ENCODE data around the gene NR2F1-AS1. TPM values are rescaled to one million over a fixed set of nuclear protein-coding genes. Genes with fewer than 3 reads are reported as not detected.
A peak's percentile ranks its signal among the peaks of the same experiment; 100 is the strongest.

Gene NR2F1-AS1
- total RNA-seq, 2 experiments from 2014 or later, result not detected

- ChIA-PET CTCF (no interaction called here), POLR2A (no interaction called here)
- no peak for DNase-seq
- peaks cover 18% of the 10 kb centered on the region for H3K36me3 Mint-ChIP-seq (ENCODE audit: low read depth)
- no peak overlapping the region for H3K27ac Mint-ChIP-seq
- no peak overlapping the region for H3K4me3 Mint-ChIP-seq
- H3K9me3 Mint-ChIP-seq (ENCODE audit: insufficient read depth), result peaks cover 5% of the 10 kb centered on the region
- no peak for ATAC-seq
- peaks cover 80% of the 10 kb centered on the region for H3K27me3 Mint-ChIP-seq (ENCODE audit: low read depth)
- peaks cover 6% of the 10 kb centered on the region for H3K4me1 Mint-ChIP-seq (ENCODE audit: low read depth)
These were observed 12.6 kb upstream of the NR2F1-AS1 start for GRCh38 chr5:93593476-93594131.

- POLR2A ChIA-PET, result no interaction called here
- Mint-ChIP-seq H3K9me3 (ENCODE audit: insufficient read depth) (peaks cover 5% of the 10 kb centered on the region), H3K27me3 (ENCODE audit: low read depth) (peaks cover 82% of the 10 kb centered on the region), H3K27ac (no peak overlapping the region), H3K4me1 (ENCODE audit: low read depth) (peaks cover 10% of the 10 kb centered on the region), H3K36me3 (ENCODE audit: low read depth) (peaks cover 20% of the 10 kb centered on the region), H3K4me3 (no peak overlapping the region)
- no peak for ATAC-seq
- CTCF ChIA-PET, result no interaction called here
- DNase-seq, result no peak
These were observed 11.9 kb upstream of the NR2F1-AS1 start for GRCh38 chr5:93592883-93593282.

GRCh38 chr5:93591323-93591945 lies 10.4 kb upstream of the NR2F1-AS1 start:
- no peak overlapping the region for H3K4me3 Mint-ChIP-seq
- CTCF ChIA-PET, result interaction anchor here (1.3 kb wide), 1 partner anchor 16 kb away, joined by 4 read pairs; no protein-coding TSS in a partner anchor
- no peak for DNase-seq
- POLR2A ChIA-PET, result no interaction called here
- peaks cover 15% of the 10 kb centered on the region for H3K4me1 Mint-ChIP-seq (ENCODE audit: low read depth)
- no peak for ATAC-seq
- no peak overlapping the region for H3K27ac Mint-ChIP-seq
- peaks cover 11% of the 10 kb centered on the region for H3K9me3 Mint-ChIP-seq (ENCODE audit: insufficient read depth)
- peaks cover 26% of the 10 kb centered on the region for H3K36me3 Mint-ChIP-seq (ENCODE audit: low read depth)
- H3K27me3 Mint-ChIP-seq (ENCODE audit: low read depth), result peaks cover 83% of the 10 kb centered on the region

GRCh38 chr5:93590493-93590892 lies 9.5 kb upstream of the NR2F1-AS1 start:
- H3K4me3 Mint-ChIP-seq, result no peak overlapping the region
- DNase-seq (no peak), ATAC-seq (no peak)
- peaks cover 83% of the 10 kb centered on the region for H3K27me3 Mint-ChIP-seq (ENCODE audit: low read depth)
- ChIA-PET POLR2A (no interaction called here), CTCF (no interaction called here)
- peaks cover 20% of the 10 kb centered on the region for H3K4me1 Mint-ChIP-seq (ENCODE audit: low read depth)
- peaks cover 6% of the 10 kb centered on the region for H3K9me3 Mint-ChIP-seq (ENCODE audit: insufficient read depth)
- no peak overlapping the region for H3K27ac Mint-ChIP-seq
- peaks cover 23% of the 10 kb centered on the region for H3K36me3 Mint-ChIP-seq (ENCODE audit: low read depth)

GRCh38 chr5:93589829-93590215 lies 8.8 kb upstream of the NR2F1-AS1 start:
- Mint-ChIP-seq H3K9me3 (ENCODE audit: insufficient read depth) (peaks cover 6% of the 10 kb centered on the region), H3K27ac (no peak overlapping the region), H3K27me3 (ENCODE audit: low read depth) (peaks cover 79% of the 10 kb centered on the region), H3K36me3 (ENCODE audit: low read depth) (peaks cover 18% of the 10 kb centered on the region), H3K4me1 (ENCODE audit: low read depth) (peaks cover 18% of the 10 kb centered on the region), H3K4me3 (no peak overlapping the region)
- CTCF ChIA-PET, result interaction anchor here (0.9 kb wide), 1 partner anchor 18 kb away, joined by 3 read pairs; no protein-coding TSS in a partner anchor
- ATAC-seq (no peak), DNase-seq (no peak)
- POLR2A ChIA-PET, result no interaction called here

GRCh38 chr5:93589152-93589828 lies 8.3 kb upstream of the NR2F1-AS1 start:
- DNase-seq (no peak), ATAC-seq (no peak)
- CTCF ChIA-PET, result interaction anchor here (0.9 kb wide), 1 partner anchor 18 kb away, joined by 3 read pairs; no protein-coding TSS in a partner anchor
- POLR2A ChIA-PET, result no interaction called here
- H3K36me3 Mint-ChIP-seq (ENCODE audit: low read depth), result peaks cover 18% of the 10 kb centered on the region
- H3K4me1 Mint-ChIP-seq (ENCODE audit: low read depth), result peaks cover 18% of the 10 kb centered on the region
- peaks cover 76% of the 10 kb centered on the region for H3K27me3 Mint-ChIP-seq (ENCODE audit: low read depth)
- peaks cover 6% of the 10 kb centered on the region for H3K9me3 Mint-ChIP-seq (ENCODE audit: insufficient read depth)
- H3K27ac Mint-ChIP-seq, result peak overlapping the region; percentile 35
- peak overlapping the region; percentile 20 for H3K4me3 Mint-ChIP-seq

GRCh38 chr5:93588352-93589151 lies 7.5 kb upstream of the NR2F1-AS1 start:
- CTCF ChIA-PET, result no interaction called here
- H3K27ac Mint-ChIP-seq, result peak overlapping the region; percentile 35
- peak overlapping the region; percentile 22 for H3K4me3 Mint-ChIP-seq
- peaks cover 20% of the 10 kb centered on the region for H3K4me1 Mint-ChIP-seq (ENCODE audit: low read depth)
- POLR2A ChIA-PET, result no interaction called here
- no peak for ATAC-seq
- DNase-seq, result no peak
- H3K9me3 Mint-ChIP-seq (ENCODE audit: insufficient read depth), result peaks cover 6% of the 10 kb centered on the region
- H3K27me3 Mint-ChIP-seq (ENCODE audit: low read depth), result peaks cover 73% of the 10 kb centered on the region
- H3K36me3 Mint-ChIP-seq (ENCODE audit: low read depth), result peaks cover 15% of the 10 kb centered on the region

- Mint-ChIP-seq H3K9me3 (ENCODE audit: insufficient read depth) (peaks cover 6% of the 10 kb centered on the region), H3K4me1 (ENCODE audit: low read depth) (peaks cover 21% of the 10 kb centered on the region), H3K27me3 (ENCODE audit: low read depth) (peaks cover 67% of the 10 kb centered on the region), H3K27ac (peak overlapping the region; percentile 66), H3K36me3 (ENCODE audit: low read depth) (peaks cover 13% of the 10 kb centered on the region), H3K4me3 (peak overlapping the region; percentile 38)
- POLR2A ChIA-PET, result no interaction called here
- ATAC-seq (no peak), DNase-seq (no peak)
- CTCF ChIA-PET, result no interaction called here
These were observed 6.8 kb upstream of the NR2F1-AS1 start for GRCh38 chr5:93587597-93588351.

GRCh38 chr5:93586736-93587596 lies 5.9 kb upstream of the NR2F1-AS1 start:
- peaks cover 21% of the 10 kb centered on the region for H3K4me1 Mint-ChIP-seq (ENCODE audit: low read depth)
- H3K9me3 Mint-ChIP-seq (ENCODE audit: insufficient read depth), result peaks cover 6% of the 10 kb centered on the region
- ChIA-PET POLR2A (interaction anchor here (0.5 kb wide), 1 partner anchor 75 kb away, joined by 3 read pairs; no protein-coding TSS in a partner anchor), CTCF (interaction anchor here (0.7 to 2.4 kb wide), 4 partner anchors 8 to 214 kb away, joined by 3 to 8 read pairs (median 4); no protein-coding TSS in a partner anchor)
- DNase-seq (no peak), ATAC-seq (no peak)
- H3K36me3 Mint-ChIP-seq (ENCODE audit: low read depth), result peaks cover 13% of the 10 kb centered on the region
- no peak overlapping the region for H3K27ac Mint-ChIP-seq
- peaks cover 63% of the 10 kb centered on the region for H3K27me3 Mint-ChIP-seq (ENCODE audit: low read depth)
- peak overlapping the region; percentile 38 for H3K4me3 Mint-ChIP-seq

GRCh38 chr5:93585767-93586385 lies 4.9 kb upstream of the NR2F1-AS1 start:
- H3K36me3 Mint-ChIP-seq (ENCODE audit: low read depth), result peaks cover 13% of the 10 kb centered on the region
- DNase-seq, result peak; percentile 8
- peak overlapping the region; percentile 28 for H3K4me3 Mint-ChIP-seq
- peaks cover 54% of the 10 kb centered on the region for H3K27me3 Mint-ChIP-seq (ENCODE audit: low read depth)
- peak overlapping the region; percentile 34 for H3K27ac Mint-ChIP-seq
- peaks cover 6% of the 10 kb centered on the region for H3K9me3 Mint-ChIP-seq (ENCODE audit: insufficient read depth)
- ChIA-PET CTCF (interaction anchor here (1.1 to 2.4 kb wide), 3 partner anchors 10 to 215 kb away, joined by 3 to 8 read pairs (median 6); no protein-coding TSS in a partner anchor), POLR2A (no interaction called here)
- peaks cover 22% of the 10 kb centered on the region for H3K4me1 Mint-ChIP-seq (ENCODE audit: low read depth)
- ATAC-seq, result no peak
